Suppressor macrophage treated with lipopolysaccharide for 1 hour (primary cell): Measurements from ENCODE around the gene KRTAP9-7.

Experiments
- DNase-seq, 3 donors: peaks; one replicate each; pipeline ENCODE4 v3.0.0-alpha.2; 2020 to 2022

Gene KRTAP9-7

DNA sequence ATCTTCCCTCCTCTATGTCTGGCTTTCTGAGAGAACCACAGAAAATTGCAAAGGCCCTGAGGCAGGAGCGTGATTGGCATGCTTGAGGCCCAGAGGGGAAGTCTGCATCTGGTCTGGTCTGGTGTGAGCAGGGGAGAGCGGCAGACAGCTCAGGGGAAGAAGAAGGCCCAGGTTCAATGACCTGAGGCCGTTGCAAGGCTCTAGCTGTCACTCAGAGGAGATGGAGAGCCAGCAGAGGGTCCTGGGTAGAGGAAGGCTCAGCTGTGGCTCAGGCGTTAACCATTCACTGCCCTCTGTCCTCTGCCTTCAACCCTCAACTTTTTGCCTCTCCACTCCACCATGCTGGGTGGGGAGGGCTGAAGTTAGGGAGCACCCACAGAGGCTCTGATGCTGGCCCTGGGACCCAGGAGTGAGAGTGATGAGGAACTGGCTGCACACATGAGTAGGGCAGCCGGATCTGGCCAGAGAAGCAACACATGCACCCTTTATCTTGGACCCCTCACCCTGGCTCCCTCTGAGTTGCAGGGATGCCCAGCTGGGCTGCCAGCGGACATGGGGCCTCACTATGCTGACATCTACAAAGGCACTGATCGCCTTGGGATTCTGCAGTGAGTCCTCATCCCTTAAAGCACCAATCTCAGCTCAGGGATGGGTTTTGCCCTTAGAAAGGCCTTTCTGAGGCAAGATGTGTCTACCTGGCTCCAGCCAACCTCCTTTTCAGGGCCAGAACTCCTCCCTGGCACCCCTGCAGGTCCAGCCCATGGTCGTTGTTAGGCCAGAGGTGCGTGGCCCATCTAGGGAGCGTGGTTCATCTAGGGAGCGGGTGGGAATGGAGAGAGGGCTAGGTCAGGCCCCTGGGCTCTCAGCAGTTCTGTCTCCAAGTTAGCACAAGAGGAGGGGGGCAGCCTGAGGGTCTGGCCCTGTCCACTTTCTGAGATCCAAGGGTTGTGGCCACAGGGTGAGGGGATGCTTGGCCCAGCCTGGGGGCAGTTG is 47.7 kb downstream of the KRTAP9-7 start:
- DNase-seq = no peak

- DNase-seq = no peak
These were observed 48.9 kb downstream of the KRTAP9-7 start for GRCh38 chr17:41324180-41325075.

GRCh38 chr17:41325126-41325525 is 49.6 kb downstream of the KRTAP9-7 start:
- no peak for DNase-seq

- no peak for DNase-seq
These were observed 50.1 kb downstream of the KRTAP9-7 start for GRCh38 chr17:41325611-41326010.
